MM.1S (cell line): ENCODE measurements around the gene RHOBTB1.

Experiments
- CTCF ChIP-seq: fragments of 300-600 bp; sonication (generic); IDR thresholded peaks from 2 replicates; pipeline ENCODE4 v1.5.1; 2016; ENCODE audit warnings: antibody characterized with exemption, low read length, mixed read lengths
- EZH2 ChIP-seq: fragments of 300-600 bp; sonication (generic); optimal IDR thresholded peaks from 2 replicates; pipeline ENCODE3; 2017; ENCODE audit warnings: low read depth, mild to moderate bottlenecking, antibody characterized with exemption, low read length, mixed read lengths

DNA sequence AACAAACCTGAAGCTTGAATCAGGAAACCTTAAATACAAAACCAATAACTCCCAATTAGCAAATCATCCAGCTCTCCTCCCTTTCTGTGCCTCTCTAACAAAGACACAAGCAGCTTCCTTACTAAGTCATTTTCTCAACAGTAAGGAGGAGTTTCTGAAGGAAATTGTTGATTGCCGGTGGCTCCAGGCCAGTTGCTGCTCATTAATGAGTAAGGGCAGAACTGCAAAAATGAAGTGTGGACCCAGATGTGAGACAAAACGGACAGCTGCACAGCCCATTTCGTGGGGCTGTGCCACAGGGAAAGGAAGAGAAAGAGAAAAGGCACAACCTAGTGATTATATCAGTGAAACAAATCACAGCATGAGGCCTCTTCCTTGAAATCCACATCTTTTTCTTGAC lies 42.8 kb upstream of the RHOBTB1 start:
- TF ChIP-seq CTCF: no peak
- no peak for TF ChIP-seq EZH2
